CD8-positive, alpha-beta memory T cell (primary cell): ENCODE measurements around the gene SIGLECL1. TPM values are rescaled to one million over a fixed set of nuclear protein-coding genes. Genes with fewer than 3 reads are reported as not detected.

ENCODE experiments used
- CTCF ChIA-PET: fragments of 350-600 bp; sonication (Branson Sonifier 250); formaldehyde crosslinking; loops from one replicate; lab custom pipeline; 2021; ENCODE audit warnings: antibody characterized with exemption; lab: Charles Lee
- POLR2A ChIA-PET: fragments of 350-600 bp; sonication (Branson Sonifier 250); formaldehyde crosslinking; loops from one replicate; lab custom pipeline; 2021; ENCODE audit warnings: antibody characterized with exemption; lab: Charles Lee
- DNase-seq, 5 donors: peaks; one replicate each; pipeline versions ENCODE4 v3.0.0 to v3.0.0-alpha.2; 2020 to 2022; ENCODE audit warnings: mixed read lengths in 1 of 5
- H3K27ac ChIP-seq: one replicate; pipeline ENCODE4 v1.7.0; 2013; ENCODE audit warnings: low read depth, mild to moderate bottlenecking, low read length, moderate library complexity
- H3K27me3 ChIP-seq: 2 replicates; pipeline ENCODE4 v1.7.0; 2013; ENCODE audit warnings: low read length, mild to moderate bottlenecking; ENCODE audit not compliant: insufficient read depth, poor library complexity, severe bottlenecking
- H3K36me3 ChIP-seq: 2 replicates; pipeline ENCODE4 v1.7.0; 2013; ENCODE audit warnings: mild to moderate bottlenecking, low read length, moderate library complexity; ENCODE audit not compliant: insufficient read depth
- H3K4me1 ChIP-seq: 2 replicates; pipeline ENCODE4 v1.7.0; 2013; ENCODE audit warnings: mild to moderate bottlenecking, low read length, moderate library complexity; ENCODE audit not compliant: insufficient read depth
- H3K4me3 ChIP-seq: 2 replicates; pipeline ENCODE4 v1.7.0; 2013; ENCODE audit warnings: mild to moderate bottlenecking, low read length
- H3K9me3 ChIP-seq: 2 replicates; pipeline ENCODE4 v1.7.0; 2013; ENCODE audit warnings: mild to moderate bottlenecking, low read length
- H3K27ac Mint-ChIP-seq, 8 donors: one replicate each; pipeline ENCODE4 v1.8.0; 2020 to 2021; ENCODE audit warnings: mixed read lengths in 8 of 8, mild to moderate bottlenecking in 6 of 8, inconsistent platforms in 3 of 8, moderate library complexity in 3 of 8
- H3K27me3 Mint-ChIP-seq, 2 donors: one replicate each; pipeline ENCODE4 v1.8.0; 2020 to 2021; ENCODE audit warnings: mixed read lengths in 2 of 2, mild to moderate bottlenecking in 1 of 2, moderate library complexity in 1 of 2
- H3K36me3 Mint-ChIP-seq, 3 donors: one replicate each; pipeline ENCODE4 v1.8.0; 2020 to 2021; ENCODE audit warnings: mixed read lengths in 3 of 3, inconsistent platforms in 1 of 3, mild to moderate bottlenecking in 1 of 3
- H3K4me1 Mint-ChIP-seq, 3 donors: one replicate each; pipeline ENCODE4 v1.8.0; 2020 to 2021; ENCODE audit warnings: mixed read lengths in 3 of 3, inconsistent platforms in 1 of 3, mild to moderate bottlenecking in 1 of 3
- H3K4me3 Mint-ChIP-seq, 7 donors: one replicate each; pipeline ENCODE4 v1.8.0; 2020 to 2021; ENCODE audit warnings: mixed read lengths in 7 of 7, mild to moderate bottlenecking in 6 of 7, moderate library complexity in 4 of 7, inconsistent platforms in 2 of 7
- H3K9me3 Mint-ChIP-seq, 5 donors: one replicate each; pipeline ENCODE4 v1.8.0; 2020 to 2022; ENCODE audit warnings: mixed read lengths in 5 of 5, mild to moderate bottlenecking in 3 of 5, moderate library complexity in 2 of 5, inconsistent platforms in 1 of 5
- polyA plus RNA-seq: library from polyadenylated mRNA; unstranded; fragments of 300-500 nt; fragmentation: Illumina TruSeq; gene quantifications from one replicate; pipeline ENCODE4 v1.2.3, GENCODE V29; 2021
- total RNA-seq, 2 experiments: library from RNA; stranded (reverse); gene quantifications; one replicate each; pipeline ENCODE4 v1.2.3, GENCODE V29; 2021

SIGLECL1 gene
- total and polyA plus RNA-seq, 3 experiments from 2014 or later, result not detected

GRCh38 chr19:51240866-51241265 is 10.0 kb upstream of the SIGLECL1 start:
- POLR2A ChIA-PET, result no interaction called here
- Mint-ChIP-seq H3K4me3 (no peak overlapping the region), H3K4me1 (peaks cover 0 to 7% (median 4%) of the 10 kb centered on the region in 3 donors), H3K9me3 (no peaks in the 10 kb centered on the region), H3K36me3 (peaks cover 0 to 10% (median 0%) of the 10 kb centered on the region in 3 donors), H3K27ac (no peak overlapping the region), H3K27me3 (peaks cover 8 to 43% of the 10 kb centered on the region in 2 donors)
- Histone ChIP-seq H3K36me3 (no peaks in the 10 kb centered on the region), H3K27me3 (no peaks in the 10 kb centered on the region), H3K4me1 (no peaks in the 10 kb centered on the region), H3K9me3 (no peaks in the 10 kb centered on the region), H3K27ac (no peak overlapping the region), H3K4me3 (no peak overlapping the region)
- no peak for DNase-seq
- CTCF ChIA-PET, result no interaction called here

GRCh38 chr19:51242881-51243630 is 7.8 kb upstream of the SIGLECL1 start:
- no peaks in the 10 kb centered on the region for H3K27me3 ChIP-seq
- Mint-ChIP-seq H3K4me1 (peaks cover 0 to 11% (median 4%) of the 10 kb centered on the region in 3 donors), H3K36me3 (peaks cover 0 to 10% (median 0%) of the 10 kb centered on the region in 3 donors), H3K4me3 (no peak overlapping the region), H3K9me3 (no peaks in the 10 kb centered on the region), H3K27me3 (peaks cover 8 to 48% of the 10 kb centered on the region in 2 donors), H3K27ac (no peak overlapping the region)
- H3K27ac ChIP-seq, result no peak overlapping the region
- POLR2A ChIA-PET, result no interaction called here
- no peak overlapping the region for H3K4me3 ChIP-seq
- H3K9me3 ChIP-seq, result no peaks in the 10 kb centered on the region
- no peak for DNase-seq
- no peaks in the 10 kb centered on the region for H3K4me1 ChIP-seq
- CTCF ChIA-PET, result no interaction called here
- H3K36me3 ChIP-seq, result no peaks in the 10 kb centered on the region

- H3K4me3 ChIP-seq, result no peak overlapping the region
- ChIA-PET POLR2A (no interaction called here), CTCF (no interaction called here)
- H3K27ac ChIP-seq, result no peak overlapping the region
- Mint-ChIP-seq H3K4me1 (peaks cover 0 to 11% (median 4%) of the 10 kb centered on the region in 3 donors), H3K36me3 (peaks cover 0 to 10% (median 0%) of the 10 kb centered on the region in 3 donors), H3K9me3 (no peaks in the 10 kb centered on the region), H3K27me3 (peaks cover 3 to 48% of the 10 kb centered on the region in 2 donors), H3K4me3 (no peak overlapping the region), H3K27ac (no peak overlapping the region)
- DNase-seq, result no peak
- H3K27me3 ChIP-seq, result no peaks in the 10 kb centered on the region
- no peaks in the 10 kb centered on the region for H3K36me3 ChIP-seq
- H3K4me1 ChIP-seq, result no peaks in the 10 kb centered on the region
- no peaks in the 10 kb centered on the region for H3K9me3 ChIP-seq
These were observed 4.7 kb upstream of the SIGLECL1 start for GRCh38 chr19:51246164-51246552.

- no peaks in the 10 kb centered on the region for H3K36me3 ChIP-seq
- POLR2A ChIA-PET, result no interaction called here
- H3K4me3 ChIP-seq, result no peak overlapping the region
- H3K27me3 Mint-ChIP-seq, result peaks cover 3 to 46% of the 10 kb centered on the region in 2 donors
- CTCF ChIA-PET, result no interaction called here
- no peaks in the 10 kb centered on the region for H3K27me3 ChIP-seq
- H3K4me1 ChIP-seq, result no peaks in the 10 kb centered on the region
- H3K36me3 Mint-ChIP-seq, result peaks cover 0 to 3% (median 0%) of the 10 kb centered on the region in 3 donors
- H3K4me1 Mint-ChIP-seq, result peaks cover 0 to 12% (median 4%) of the 10 kb centered on the region in 3 donors
- no peak for DNase-seq
- no peaks in the 10 kb centered on the region for H3K9me3 Mint-ChIP-seq
- no peak overlapping the region for H3K27ac Mint-ChIP-seq
- no peaks in the 10 kb centered on the region for H3K9me3 ChIP-seq
- H3K4me3 Mint-ChIP-seq, result no peak overlapping the region
- no peak overlapping the region for H3K27ac ChIP-seq
These were observed 2.8 kb upstream of the SIGLECL1 start for GRCh38 chr19:51247972-51248590.

GRCh38 chr19:51251468-51251820 is 564 bp downstream of the SIGLECL1 start:
- H3K27me3 Mint-ChIP-seq, result peaks cover 2 to 31% of the 10 kb centered on the region in 2 donors
- no peak overlapping the region for H3K4me3 Mint-ChIP-seq
- ChIA-PET POLR2A (no interaction called here), CTCF (no interaction called here)
- H3K27ac ChIP-seq, result no peak overlapping the region
- no peaks in the 10 kb centered on the region for H3K9me3 Mint-ChIP-seq
- no peaks in the 10 kb centered on the region for H3K36me3 Mint-ChIP-seq
- no peaks in the 10 kb centered on the region for H3K4me1 ChIP-seq
- no peak overlapping the region for H3K27ac Mint-ChIP-seq
- DNase-seq, result no peak
- H3K9me3 ChIP-seq, result no peaks in the 10 kb centered on the region
- no peaks in the 10 kb centered on the region for H3K36me3 ChIP-seq
- no peaks in the 10 kb centered on the region for H3K27me3 ChIP-seq
- H3K4me3 ChIP-seq, result no peak overlapping the region
- H3K4me1 Mint-ChIP-seq, result peaks cover 0 to 5% (median 0%) of the 10 kb centered on the region in 3 donors

GRCh38 chr19:51252306-51253079 is 1.6 kb downstream of the SIGLECL1 start:
- Mint-ChIP-seq H3K27me3 (peaks cover 2 to 31% of the 10 kb centered on the region in 2 donors), H3K36me3 (no peaks in the 10 kb centered on the region), H3K4me1 (peaks cover 0 to 5% (median 0%) of the 10 kb centered on the region in 3 donors), H3K9me3 (no peaks in the 10 kb centered on the region), H3K4me3 (no peak overlapping the region), H3K27ac (no peak overlapping the region)
- Histone ChIP-seq H3K9me3 (no peaks in the 10 kb centered on the region), H3K27ac (no peak overlapping the region), H3K4me3 (no peak overlapping the region), H3K36me3 (no peaks in the 10 kb centered on the region), H3K27me3 (no peaks in the 10 kb centered on the region), H3K4me1 (no peaks in the 10 kb centered on the region)
- POLR2A ChIA-PET, result no interaction called here
- DNase-seq, result no peak
- CTCF ChIA-PET, result no interaction called here

- POLR2A ChIA-PET, result no interaction called here
- DNase-seq, result no peak
- Histone ChIP-seq H3K4me1 (no peaks in the 10 kb centered on the region), H3K4me3 (no peak overlapping the region), H3K27ac (no peak overlapping the region), H3K27me3 (no peaks in the 10 kb centered on the region), H3K36me3 (no peaks in the 10 kb centered on the region), H3K9me3 (no peaks in the 10 kb centered on the region)
- Mint-ChIP-seq H3K4me3 (no peak overlapping the region), H3K27me3 (peaks cover 2 to 32% of the 10 kb centered on the region in 2 donors), H3K36me3 (no peaks in the 10 kb centered on the region), H3K4me1 (peaks cover 0 to 6% (median 0%) of the 10 kb centered on the region in 3 donors), H3K9me3 (no peaks in the 10 kb centered on the region), H3K27ac (no peak overlapping the region)
- CTCF ChIA-PET, result no interaction called here
These were observed 2.4 kb downstream of the SIGLECL1 start for GRCh38 chr19:51253088-51253806.
